ENCODE results near the gene DNM1.
A peak's percentile ranks its signal among the peaks of the same experiment; 100 is the strongest.

DNM1 gene

DNA sequence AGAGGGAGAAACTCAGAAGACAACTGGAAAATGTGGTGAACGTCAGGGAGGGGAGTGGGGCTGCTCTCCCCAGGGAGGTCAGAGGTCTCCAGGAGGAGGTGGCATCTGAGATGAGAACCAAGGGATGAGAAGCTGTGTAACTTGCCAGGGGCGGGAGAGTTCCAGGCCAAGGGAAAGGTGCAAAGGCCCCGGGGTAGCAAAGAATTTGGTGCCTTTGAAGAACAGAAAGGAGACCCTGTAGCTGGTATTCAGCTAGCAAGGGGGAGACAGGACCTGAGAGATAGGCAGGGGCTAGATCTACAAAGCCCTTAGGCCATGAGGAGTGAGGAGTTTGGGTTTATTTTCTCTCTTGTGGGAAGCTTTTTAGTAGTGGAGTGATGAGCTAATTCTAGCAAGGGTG is 3.3 kb downstream of the DNM1 start:
- no peak for DNase-seq

DNA sequence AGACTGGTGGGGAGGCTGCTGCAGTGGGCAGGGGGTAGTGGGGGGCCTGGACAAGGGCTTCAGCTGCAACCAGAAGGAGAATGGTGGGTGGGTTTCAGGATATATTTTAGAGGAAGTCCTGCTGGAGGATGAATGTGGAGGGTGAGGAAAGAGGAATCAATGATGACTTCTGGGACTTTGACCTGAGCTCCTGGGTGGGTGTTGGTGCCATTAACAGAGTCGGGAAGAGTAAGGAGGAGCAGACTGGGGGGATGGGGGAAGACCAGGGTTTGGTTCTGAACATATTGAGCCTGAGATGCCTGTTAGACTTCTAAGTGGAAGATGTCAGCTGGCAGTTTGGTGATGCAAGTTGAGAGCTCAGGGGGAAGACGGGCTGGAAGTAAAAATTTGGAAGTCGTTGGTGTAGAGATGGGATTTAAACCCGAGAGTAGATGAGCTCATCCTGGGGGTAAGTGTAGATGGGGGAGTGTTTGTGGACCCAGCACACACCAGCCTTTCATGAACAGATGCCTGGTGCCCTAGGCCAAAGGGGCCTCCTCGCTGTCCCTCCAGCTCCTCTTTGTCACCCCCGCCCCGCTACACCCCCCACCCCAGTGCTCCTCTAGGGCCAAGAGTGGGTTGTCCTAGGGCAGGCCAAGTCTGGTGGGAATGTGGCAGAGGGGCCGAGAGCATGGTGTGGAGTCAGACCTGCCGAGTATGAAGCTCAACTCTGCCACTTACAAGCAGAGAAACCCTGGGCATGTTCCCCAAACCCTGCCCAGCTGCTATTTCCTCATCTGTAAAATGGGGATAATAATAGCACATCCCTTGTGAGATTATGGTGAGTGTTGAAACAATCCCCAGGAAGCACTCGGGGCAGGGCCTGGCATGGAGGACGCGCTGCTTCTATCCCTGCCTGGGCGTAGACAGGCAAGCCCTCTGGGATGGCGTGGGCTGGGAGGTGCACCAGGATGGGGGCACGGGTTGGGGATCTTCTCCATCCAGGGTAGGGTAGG is 4.0 kb downstream of the DNM1 start:
- DNase-seq: no peak

DNA sequence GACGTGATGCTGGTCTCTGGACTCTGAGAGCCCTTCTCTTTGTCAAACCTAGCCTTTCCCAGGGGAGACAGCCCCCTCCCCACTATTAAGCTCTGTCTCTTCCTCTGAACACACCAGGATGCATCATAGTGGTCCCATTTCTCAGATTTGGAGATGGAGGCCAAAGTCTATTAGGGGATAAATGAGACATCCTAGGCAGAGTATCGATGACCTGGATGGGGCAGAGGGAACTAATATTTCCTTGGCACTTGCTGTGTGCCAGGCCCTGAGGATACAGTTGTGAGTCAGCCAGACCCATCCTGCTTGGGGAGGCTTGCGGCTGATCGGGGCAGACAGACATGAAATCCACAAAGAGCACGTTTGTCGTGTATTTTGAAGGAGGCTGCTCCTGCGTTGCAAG is 5.2 kb downstream of the DNM1 start:
- no peak for DNase-seq

DNA sequence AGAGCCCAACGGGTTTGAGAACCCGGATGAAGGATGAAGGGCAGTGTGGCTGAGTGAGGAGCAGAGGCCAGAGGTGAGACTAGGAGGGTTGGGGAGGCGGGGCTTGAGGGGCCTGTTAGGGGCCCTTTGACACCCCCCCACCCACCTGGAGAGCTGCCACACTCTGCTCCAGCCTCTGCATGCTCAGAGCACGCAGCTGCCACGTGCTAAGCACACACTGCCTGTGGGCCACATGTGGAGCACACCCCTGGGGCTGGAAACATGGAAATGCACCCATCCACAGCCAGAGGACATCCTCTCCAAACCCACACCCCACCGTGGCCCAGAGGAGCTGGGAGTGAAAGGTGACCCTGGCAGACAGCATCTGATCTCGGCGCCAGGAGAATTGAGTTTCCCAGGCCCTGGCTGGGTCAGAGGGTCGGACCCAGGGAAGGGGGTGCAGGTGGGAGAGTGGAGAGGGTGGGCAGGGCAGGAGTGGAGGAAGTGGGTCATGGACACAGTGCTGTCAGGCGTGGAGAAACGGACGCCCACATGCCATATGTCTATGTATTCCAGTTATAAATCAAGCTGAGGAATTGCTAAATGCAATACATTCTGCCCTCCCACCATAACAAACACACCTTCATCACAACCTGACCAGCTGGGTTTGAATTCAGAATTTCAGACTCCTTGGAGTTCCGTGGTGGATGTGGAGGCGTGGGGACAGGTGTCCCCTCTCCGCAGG is 5.9 kb downstream of the DNM1 start:
- no peak for DNase-seq

DNA sequence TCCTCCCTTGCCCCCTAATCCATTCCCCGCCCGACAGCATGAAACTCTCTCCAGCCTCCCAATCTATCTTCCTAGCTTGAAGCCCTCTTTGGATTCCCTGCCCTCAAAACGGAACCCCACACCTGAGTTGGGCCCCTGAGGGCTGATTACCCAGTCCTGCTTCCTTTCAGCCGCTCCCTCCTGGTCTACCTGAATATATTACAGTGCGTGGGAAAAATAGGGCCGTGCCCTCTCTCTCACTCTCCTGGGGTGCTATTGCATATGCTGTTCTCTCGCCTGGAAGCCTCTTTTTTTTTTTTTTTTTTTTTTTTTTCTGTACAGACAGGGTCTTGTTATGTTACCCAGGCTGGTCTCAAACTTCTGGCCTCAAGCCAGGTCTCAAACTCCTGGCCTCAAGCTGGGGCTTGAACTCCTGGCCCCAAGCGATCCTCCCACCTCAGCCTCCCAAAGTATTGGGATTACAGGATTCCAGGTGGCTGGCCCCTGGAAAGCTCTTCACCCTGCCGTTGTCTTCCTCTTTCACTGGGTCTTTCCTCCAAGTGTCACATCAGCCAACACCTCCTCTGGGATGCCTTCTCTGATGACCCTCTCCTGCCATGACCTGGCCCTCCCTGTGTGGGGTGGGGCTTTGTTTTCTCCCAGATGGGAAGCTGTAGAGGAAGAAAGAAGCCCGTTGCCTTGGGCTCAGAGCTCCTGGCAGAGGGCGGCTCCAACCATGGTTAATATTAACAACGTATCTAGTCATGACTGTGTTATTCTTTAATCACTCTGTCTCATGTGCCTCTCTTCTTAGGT is 8.2 kb downstream of the DNM1 start:
- DNase-seq: no peak

DNA sequence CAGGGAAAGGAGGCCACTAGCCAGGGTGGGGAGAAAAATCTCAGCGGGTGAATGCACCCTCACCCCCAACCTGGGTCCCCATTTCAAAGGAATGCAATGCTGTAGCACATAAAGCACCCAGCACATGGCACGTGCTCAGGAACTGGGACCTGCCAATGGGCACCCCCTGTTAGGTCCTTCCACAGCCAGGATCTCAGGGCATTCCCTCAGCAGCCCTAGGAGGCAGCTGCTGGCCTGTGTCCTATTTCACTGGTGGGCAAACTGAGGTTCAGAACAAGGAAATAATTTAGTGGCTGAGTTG is 8.8 kb downstream of the DNM1 start:
- DNase-seq: no peak

DNA sequence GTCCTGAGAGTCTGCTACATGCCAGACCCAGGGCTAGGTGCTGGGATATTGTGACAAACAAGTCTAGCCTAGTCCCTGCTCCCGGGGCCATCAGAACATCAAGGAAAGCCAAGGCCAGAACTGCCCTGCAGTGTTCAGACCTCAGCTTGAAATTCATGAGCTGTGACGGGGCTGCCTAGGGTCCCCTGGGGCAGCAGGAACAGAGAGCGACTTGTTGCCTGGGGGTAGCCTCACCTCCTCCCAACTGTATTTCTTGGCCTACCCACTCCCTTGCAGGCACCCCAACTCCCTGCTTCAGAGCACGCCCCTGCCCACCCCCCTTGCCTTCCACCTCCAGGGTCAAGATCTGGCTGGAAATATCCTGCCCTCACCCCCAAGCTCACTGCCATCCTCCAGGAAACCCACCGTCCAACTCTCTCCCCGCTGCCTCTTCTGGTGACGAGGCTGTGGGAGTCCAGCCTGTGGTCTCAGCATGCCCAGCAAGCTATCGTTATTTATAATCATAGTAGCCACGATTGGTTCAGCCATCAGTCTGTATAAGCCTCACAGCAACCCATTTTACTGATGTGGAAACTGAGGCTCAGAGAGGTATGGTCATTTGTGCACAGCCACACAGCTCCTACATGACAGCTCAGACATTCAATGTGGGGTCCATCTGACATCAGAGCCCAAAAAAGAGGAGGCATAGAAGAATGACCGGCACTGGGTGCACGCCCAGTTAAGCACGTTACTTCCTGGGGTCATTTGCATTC is 10.7 kb downstream of the DNM1 start:
- no peak for DNase-seq

DNA sequence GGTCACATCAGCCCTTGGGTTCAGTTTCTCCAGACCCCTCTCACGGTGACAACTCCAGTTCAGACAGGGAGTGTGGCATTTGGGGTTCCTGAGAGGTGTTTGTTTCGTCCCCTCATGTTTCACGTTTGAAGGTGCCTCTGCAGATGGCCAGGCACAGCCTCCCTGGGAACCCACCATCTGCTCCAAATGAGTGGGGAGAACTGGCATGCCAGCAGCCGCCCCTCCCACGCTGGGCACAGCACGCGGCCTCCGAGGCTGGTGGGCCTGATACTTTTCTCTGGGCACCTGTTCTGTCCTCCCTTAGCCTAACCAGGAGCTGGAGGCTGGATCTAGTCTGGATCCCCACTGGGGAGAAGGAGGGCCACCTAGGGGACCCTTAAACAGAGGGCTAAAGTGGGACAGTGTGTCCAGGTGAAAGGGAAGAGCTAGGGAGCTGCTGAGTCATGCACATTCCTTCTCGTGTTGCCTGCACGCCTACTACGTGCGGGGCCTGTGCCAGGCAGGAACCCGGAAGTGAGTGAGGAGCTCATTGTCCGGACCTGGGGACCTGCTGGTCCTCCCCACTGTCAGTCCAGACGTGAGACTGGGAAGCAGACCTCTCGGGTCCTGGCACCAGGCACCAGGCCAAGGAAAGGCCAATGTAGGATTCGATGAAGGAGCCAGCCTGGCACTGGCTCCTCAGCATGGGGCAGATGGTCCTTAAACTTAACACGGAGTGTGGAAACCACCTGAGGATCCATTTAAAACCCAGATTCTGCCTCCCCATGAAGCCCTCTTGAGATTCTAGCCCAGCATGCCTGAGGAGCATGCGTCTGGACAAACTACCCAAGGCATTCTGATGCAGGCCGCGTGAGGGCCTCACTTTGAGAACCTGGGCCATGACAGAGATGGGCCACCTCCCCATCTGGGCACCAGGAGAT is 11.7 kb downstream of the DNM1 start:
- DNase-seq: no peak

DNA sequence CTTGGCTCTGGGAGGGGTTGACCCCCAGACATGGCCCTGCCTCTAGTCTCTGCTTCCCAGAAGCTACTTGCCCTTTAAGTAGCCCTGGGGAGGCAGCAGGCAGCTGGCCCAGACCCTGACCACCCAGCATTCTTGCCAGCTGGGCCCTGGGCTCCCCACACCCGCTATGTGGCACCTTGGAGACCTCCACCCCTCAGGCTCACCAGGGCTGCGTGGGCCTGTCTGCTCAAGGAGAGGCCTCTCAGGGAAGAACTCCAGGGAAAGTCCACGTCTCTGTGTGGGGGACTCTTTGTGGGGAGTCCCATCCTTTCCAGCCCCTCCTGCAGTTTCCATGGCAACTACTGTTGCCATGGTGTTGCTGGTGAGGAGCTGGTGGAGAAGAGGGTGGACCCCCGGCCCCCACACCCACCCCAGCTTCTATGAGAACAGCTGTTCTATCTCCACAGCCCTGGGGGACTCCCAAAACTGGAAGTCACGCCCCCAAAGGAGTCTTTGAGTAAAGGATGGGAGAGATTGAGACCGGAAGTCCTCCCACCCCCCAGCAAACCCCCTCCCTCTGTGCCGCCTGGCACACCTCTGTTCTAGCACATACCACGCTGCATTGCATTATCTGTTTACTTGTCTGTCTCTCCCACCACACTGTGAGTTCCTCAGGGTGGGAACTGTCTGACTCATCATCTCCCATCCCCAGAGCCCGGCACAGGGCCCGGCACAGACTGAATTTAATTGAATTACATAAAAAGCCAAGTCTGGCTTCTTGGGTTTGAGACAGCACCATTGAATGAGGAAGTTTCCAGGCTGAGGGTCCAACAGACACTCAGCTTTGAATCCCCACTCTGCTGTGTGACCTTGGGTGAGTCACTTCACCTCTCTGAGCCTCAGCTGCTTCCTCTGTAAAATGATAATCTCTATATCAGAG is 12.6 kb downstream of the DNM1 start:
- no peak for DNase-seq

DNA sequence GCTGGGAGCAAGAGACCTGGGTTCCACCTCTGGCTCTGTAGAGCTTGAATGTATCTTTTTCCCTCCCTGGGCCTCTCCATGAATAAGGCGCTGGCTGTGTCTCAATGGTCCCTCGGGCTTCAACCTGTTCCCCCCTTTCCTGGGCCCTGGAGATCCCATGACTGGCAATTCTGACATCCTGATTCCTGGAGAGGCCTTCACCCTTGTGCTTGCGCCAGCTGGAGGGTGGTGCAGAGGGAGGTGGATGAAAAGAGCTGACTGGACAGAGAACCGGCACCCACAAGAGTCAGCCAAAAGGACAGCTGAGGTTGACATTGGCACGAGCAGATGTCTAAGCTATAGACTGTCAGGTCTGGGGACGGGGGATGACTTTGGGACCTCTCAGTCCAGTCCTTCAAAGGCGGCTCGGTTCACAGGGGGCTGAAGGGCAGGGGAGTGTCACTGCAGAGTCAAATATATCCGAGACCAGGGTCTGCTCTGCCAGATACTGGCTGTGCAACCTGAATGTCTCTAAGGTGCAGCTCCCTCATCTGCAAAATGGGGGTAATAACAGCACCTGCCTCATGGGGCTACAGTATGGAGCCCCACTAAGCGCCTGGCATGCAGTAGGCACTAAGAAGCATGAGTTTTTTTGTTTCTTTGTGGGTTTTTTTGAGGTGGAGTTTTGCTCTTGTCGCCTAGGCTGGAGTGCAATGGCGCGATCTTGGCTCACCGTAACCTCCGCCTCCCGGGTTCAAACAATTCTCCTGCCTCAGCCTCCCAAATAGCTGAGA is 13.8 kb downstream of the DNM1 start:
- DNase-seq: no peak

DNA sequence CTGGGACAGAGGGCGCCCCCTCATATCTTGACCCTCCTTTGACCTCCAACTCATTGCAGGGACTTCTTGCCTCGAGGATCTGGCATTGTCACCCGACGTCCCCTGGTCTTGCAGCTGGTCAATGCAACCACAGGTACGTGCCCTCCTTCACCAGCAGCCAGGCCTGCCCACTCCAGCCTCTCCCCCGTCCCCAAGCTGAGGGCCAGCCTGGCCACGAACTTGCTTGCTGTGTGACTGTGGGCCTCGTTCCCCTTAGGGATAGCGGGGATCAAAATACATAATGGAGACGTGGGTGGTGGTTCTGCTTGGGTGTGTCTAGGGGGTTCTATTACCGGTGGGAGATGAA is 15.0 kb downstream of the DNM1 start:
- DNase-seq: no peak

DNA sequence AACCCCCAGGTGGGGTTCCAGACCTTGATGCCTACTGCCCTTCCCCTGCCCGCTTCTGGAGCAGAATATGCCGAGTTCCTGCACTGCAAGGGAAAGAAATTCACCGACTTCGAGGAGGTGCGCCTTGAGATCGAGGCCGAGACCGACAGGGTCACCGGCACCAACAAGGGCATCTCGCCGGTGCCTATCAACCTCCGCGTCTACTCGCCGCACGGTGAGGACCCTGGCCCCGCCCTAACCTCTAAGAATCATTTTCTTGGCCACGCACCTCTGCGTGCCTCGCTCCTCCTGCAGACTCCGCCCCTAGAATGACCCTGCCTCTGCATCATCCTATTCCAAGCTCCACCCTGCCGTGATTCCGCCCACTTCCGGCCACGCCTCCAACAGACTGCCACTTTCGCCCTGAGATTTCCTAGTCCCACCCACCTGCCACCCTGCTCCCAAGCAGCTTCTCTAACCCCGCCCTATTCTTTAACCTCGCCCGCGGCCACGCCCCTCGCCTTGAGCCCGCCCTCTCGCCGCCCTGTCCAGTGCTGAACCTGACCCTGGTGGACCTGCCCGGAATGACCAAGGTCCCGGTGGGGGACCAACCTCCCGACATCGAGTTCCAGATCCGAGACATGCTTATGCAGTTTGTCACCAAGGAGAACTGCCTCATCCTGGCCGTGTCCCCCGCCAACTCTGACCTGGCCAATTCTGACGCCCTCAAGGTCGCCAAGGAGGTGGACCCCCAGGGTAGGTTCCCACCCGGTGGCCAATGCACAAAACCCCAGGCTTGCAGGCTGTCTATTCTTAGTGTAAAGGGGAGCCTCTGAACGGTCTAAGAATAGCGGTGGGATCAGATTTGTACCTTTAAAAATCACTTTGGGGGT is 15.6 kb downstream of the DNM1 start:
- DNase-seq: peak; percentile 84

DNA sequence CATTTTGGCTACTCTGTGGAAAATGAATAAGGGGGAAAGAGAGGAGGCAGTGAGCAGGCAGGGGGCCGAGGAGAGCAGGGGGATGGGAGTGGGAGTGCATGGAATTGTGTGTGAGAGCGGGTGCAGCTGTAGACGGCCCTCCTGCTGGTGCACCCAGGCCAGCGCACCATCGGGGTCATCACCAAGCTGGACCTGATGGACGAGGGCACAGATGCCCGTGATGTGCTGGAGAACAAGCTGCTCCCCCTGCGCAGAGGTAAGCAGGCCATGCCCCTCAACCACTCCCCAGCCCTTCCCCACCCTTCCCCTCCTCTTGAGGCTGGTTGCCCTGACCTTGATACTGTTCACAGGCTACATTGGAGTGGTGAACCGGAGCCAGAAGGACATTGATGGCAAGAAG is 16.7 kb downstream of the DNM1 start:
- no peak for DNase-seq

DNA sequence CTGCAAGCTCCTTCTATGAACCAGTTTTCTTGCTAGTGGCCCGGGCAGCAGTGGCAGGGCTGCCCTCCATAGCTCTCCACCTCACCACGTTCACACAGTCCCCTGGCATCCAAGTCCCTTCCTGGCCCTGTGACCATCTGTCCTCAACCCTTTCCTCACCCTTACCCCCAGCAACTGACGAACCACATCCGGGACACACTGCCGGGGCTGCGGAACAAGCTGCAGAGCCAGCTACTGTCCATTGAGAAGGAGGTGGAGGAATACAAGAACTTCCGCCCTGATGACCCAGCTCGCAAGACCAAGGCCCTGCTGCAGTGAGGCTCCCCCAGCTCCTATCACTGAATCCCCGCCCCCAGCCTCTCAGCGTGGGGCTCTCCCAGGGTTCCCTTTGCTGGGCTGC is 18.8 kb downstream of the DNM1 start:
- DNase-seq: no peak

DNA sequence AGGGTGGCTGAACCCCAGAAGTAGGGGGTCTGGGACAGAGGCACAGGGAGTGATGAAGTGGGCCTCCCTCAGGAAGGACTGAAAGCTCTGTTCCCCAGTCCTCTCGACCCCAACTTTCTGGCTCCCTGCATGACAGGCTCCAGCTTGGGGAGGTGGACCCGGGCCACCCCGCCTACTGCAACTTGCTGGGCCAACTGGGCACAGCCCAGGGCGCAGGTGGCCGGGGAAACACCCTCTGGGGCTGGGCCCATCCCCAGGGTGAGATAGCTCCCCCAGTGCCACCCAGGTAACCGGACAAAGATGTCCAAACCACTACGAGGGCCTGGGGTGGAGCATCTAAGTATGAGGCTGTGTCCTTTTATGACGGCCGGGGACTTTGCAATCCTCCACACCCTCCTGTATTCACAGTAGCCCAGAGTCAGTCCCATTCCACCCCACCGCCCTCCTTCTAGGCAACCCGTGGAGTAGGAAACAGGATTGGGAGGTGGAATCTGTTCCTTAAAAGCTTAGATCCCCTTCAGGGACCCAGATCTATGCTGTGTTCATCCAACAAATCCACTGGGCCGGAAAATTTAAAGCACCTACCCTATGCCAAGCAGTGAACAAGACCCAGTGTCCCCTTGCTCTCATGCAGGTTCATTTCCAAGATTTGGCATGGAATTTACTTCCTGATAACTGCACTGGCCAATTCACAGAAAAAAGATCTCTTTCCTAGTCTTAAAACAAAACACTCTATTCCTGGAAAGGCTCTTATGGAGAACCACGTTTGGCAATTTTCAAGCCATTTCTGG is 19.9 kb downstream of the DNM1 start:
- DNase-seq: no peak

DNA sequence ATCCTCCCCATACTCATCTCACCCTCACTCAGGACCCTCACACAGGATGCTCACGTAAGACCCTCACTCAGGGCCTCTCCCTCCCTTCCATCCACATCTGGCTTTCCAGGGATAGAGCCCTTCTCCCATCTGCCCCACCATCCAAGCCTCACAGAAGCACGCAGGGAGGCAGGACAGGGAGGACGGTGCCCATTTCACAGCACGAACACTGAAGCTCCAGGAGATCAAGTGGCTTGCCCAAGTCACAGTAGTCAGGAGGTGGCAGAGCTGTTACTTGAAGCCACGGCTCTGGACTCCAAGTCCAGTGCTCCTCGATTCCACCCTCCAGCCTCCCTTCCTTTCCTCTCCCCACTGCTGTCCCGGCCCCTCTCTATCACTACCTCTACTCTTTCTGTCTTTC is 21.7 kb downstream of the DNM1 start:
- no peak for DNase-seq

DNA sequence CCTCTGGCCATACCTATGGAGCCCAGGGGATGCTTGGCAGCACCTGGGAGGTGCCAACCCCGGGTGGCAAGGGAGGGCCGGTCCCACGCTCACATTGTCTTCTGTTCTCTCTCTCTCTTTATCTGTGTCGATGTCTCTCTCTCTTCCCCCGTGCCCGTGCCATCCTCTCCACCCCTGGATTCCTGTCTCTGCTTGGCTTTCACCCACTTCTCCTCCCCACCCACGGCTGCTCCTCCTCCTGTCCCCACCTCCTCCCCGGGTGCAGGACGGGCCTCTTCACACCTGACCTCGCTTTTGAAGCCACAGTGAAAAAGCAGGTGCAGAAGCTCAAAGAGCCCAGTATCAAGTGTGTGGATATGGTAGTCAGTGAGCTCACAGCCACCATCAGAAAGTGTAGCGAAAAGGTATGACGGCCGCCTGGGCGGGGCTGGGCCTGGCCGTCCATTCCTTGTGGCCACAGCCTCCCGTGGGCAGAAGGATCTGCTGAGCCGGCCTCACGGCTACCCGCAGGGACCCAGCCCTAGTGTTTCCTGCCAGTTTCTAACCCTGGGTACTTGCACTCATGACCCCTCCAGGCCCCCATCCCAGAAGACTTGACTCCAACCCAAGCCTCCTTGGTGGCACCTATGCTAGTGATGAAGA is 22.7 kb downstream of the DNM1 start:
- no peak for DNase-seq
